Ovary (tissue), 3 donors: ENCODE measurements around the gene SLC23A1.

Experiments used
- CTCF ChIP-seq, 3 donors: fragments of 450-650 bp in 2 of 3; fragments of 200-600 bp in 1 of 3; IDR thresholded peaks; one replicate each; pipeline versions ENCODE4 v1.5.1 to v1.8.0; 2016 to 2022; ENCODE audit warnings: antibody characterized with exemption in 3 of 3, mild to moderate bottlenecking in 1 of 3
- EP300 ChIP-seq: sonication (generic); formaldehyde crosslinking; IDR thresholded peaks from one replicate; pipeline ENCODE4 v1.6.1; 2017; ENCODE audit warnings: antibody characterized with exemption
- donor health status: DM: no; HTN: no; CAD: no.

- TF ChIP-seq EP300 (no peak), CTCF (IDR thresholded peaks at IDR 0.05) (no peak)
Measured at GRCh38 chr5:139418793-139419192, 35.7 kb upstream of the SLC23A1 start.
